Panc1 (cell line): ENCODE results near the gene SOX30. TPM values are rescaled to one million over a fixed set of nuclear protein-coding genes. Genes with fewer than 3 reads are reported as not detected.

Experiments
- ATAC-seq: fragments of 200-7000 bp; cut with Tn5 transposase; 2 replicates; pipeline ENCODE4 v1.9.1; 2020; ENCODE audit warnings: mild to moderate bottlenecking, moderate library complexity
- BruUV-seq: library from RNA; stranded (reverse); fragments of 400-500 nt; replicated peaks from 2 replicates; lab custom pipeline; 2021; lab: Mats Ljungman, UMichigan
- CTCF ChIA-PET: fragments of 300-600 bp; sonication (Branson Sonifier 250); formaldehyde crosslinking; loops from one replicate; lab custom pipeline; 2022; ENCODE audit warnings: antibody characterized with exemption; lab: Charles Lee
- POLR2A ChIA-PET: fragments of 300-600 bp; sonication (Branson Sonifier 250); formaldehyde crosslinking; loops from one replicate; lab custom pipeline; 2022; ENCODE audit warnings: antibody characterized with exemption; lab: Charles Lee
- DNase-seq: peaks from one replicate; pipeline ENCODE4 v3.0.0-alpha.2; 2010; ENCODE audit warnings: low read depth, low spot score
- H3K27ac ChIP-seq: 2 replicates; pipeline ENCODE4 v1.5.1; 2011; ENCODE audit warnings: mild to moderate bottlenecking, low read length, inconsistent platforms
- H3K27me3 ChIP-seq: fragments of 200-500 bp; sonication (Bioruptor generic); 2 replicates; pipeline ENCODE4 v1.6.0; 2014; ENCODE audit warnings: low read length, inconsistent platforms; ENCODE audit not compliant: control insufficient read depth, insufficient read depth
- H3K36me3 ChIP-seq: fragments of 200-500 bp; sonication (Bioruptor generic); 2 replicates; pipeline ENCODE4 v1.5.1; 2014; ENCODE audit warnings: inconsistent platforms, mild to moderate bottlenecking, low read length, moderate library complexity; ENCODE audit not compliant: control insufficient read depth, insufficient read depth
- H3K4me1 ChIP-seq: 2 replicates; pipeline ENCODE4 v1.5.1; 2011; ENCODE audit warnings: inconsistent platforms, mild to moderate bottlenecking, low read length, moderate library complexity; ENCODE audit not compliant: control insufficient read depth, insufficient read depth
- H3K4me3 ChIP-seq, 2 experiments: 2 replicates each; pipeline ENCODE4 v1.5.1; 2011 to 2012; ENCODE audit warnings: low read depth in 2 of 2, low read length in 2 of 2, mild to moderate bottlenecking in 2 of 2, inconsistent platforms in 1 of 2, moderate library complexity in 1 of 2
- H3K9me3 ChIP-seq: fragments of 200-500 bp; sonication (Bioruptor generic); 2 replicates; pipeline ENCODE4 v1.5.1; 2014; ENCODE audit warnings: low read depth, mild to moderate bottlenecking, inconsistent platforms, low read length, moderate library complexity; ENCODE audit not compliant: control insufficient read depth, insufficient read depth
- CTCF ChIP-seq: fragments of 450-650 bp; IDR thresholded peaks from 2 replicates; pipeline ENCODE4 v1.5.1; 2017; ENCODE audit warnings: mild to moderate bottlenecking
- POLR2AphosphoS5 ChIP-seq: IDR thresholded peaks from 2 replicates; pipeline ENCODE4 v1.6.1; 2012; ENCODE audit warnings: mild to moderate bottlenecking, low read depth, low read length, moderate library complexity
- REST ChIP-seq, 2 experiments: IDR thresholded peaks; 2 replicates each; pipeline ENCODE4 v1.6.1; 2011 to 2012; ENCODE audit warnings: low read depth in 2 of 2, control low read depth in 1 of 2, low read length in 1 of 2, mild to moderate bottlenecking in 1 of 2, moderate library complexity in 1 of 2; ENCODE audit not compliant: insufficient read depth in 1 of 2
- SIN3A ChIP-seq: IDR thresholded peaks from 2 replicates; pipeline ENCODE4 v1.6.1; 2012; ENCODE audit warnings: low read depth, mild to moderate bottlenecking, low read length, moderate library complexity, borderline replicate concordance; ENCODE audit not compliant: insufficient read depth
- TCF7L2 ChIP-seq: IDR thresholded peaks from 2 replicates; pipeline ENCODE4 v1.6.1; 2011; ENCODE audit warnings: mild to moderate bottlenecking, low read depth, low read length, inconsistent platforms
- in situ Hi-C: cut with HindIII; loops from 2 replicates; pipeline ENCODE4 v1.10.0; 2016; ENCODE audit warnings: low sequenced_read_pairs, low pct_unique_long_range_greater_than_20kb
- intact Hi-C: fragments of 100-400 bp; cut with micrococcal nuclease; formaldehyde crosslinking; loops from one replicate; pipeline ENCODE4 v1.10.0; 2022; ENCODE audit not compliant: unreplicated experiment
- total RNA-seq: library from RNA; stranded (reverse); gene quantifications from one replicate; pipeline ENCODE4 v1.2.1, GENCODE V29; 2021; ENCODE audit not compliant: unreplicated experiment

Gene SOX30
- total RNA-seq, 1 experiment from 2014 or later, result not detected

- intact Hi-C loops (no loop called here), in situ Hi-C loops (no loop called here)
- no peaks in the 10 kb centered on the region for H3K9me3 ChIP-seq
- no peaks in the 10 kb centered on the region for H3K4me1 ChIP-seq
- no peaks in the 10 kb centered on the region for H3K27me3 ChIP-seq
- ATAC-seq, result peak; percentile 35; the same call in 1 of the 2 replicates
- TF ChIP-seq SIN3A, result no peak
- no peak for TF ChIP-seq POLR2AphosphoS5
- H3K4me3 ChIP-seq, result no peak overlapping the region
- ChIA-PET POLR2A (no interaction called here), CTCF (no interaction called here)
- no peak for DNase-seq
- BruUV-seq, result no TSS peak
- H3K27ac ChIP-seq, result no peak overlapping the region
- no peaks in the 10 kb centered on the region for H3K36me3 ChIP-seq
These were observed 49.7 kb downstream of the SOX30 start for GRCh38 chr5:157602505-157602904.

GRCh38 chr5:157600252-157600651, 52.0 kb downstream of the SOX30 start:
- Histone ChIP-seq H3K4me1 (no peaks in the 10 kb centered on the region), H3K36me3 (no peaks in the 10 kb centered on the region), H3K9me3 (no peaks in the 10 kb centered on the region), H3K27me3 (no peaks in the 10 kb centered on the region), H3K4me3 (no peak overlapping the region), H3K27ac (no peak overlapping the region)
- POLR2A ChIA-PET, result no interaction called here
- intact Hi-C loops (no loop called here), in situ Hi-C loops (no loop called here)
- DNase-seq (no peak), ATAC-seq (no peak)
- no TSS peak for BruUV-seq
- TF ChIP-seq SIN3A, result no peak
- no peak for TF ChIP-seq POLR2AphosphoS5
- no peak for TF ChIP-seq TCF7L2
- CTCF ChIA-PET, result no interaction called here

- Histone ChIP-seq H3K4me1 (no peaks in the 10 kb centered on the region), H3K4me3 (no peak overlapping the region), H3K27me3 (no peaks in the 10 kb centered on the region), H3K27ac (no peak overlapping the region), H3K36me3 (no peaks in the 10 kb centered on the region), H3K9me3 (no peaks in the 10 kb centered on the region)
- ChIA-PET POLR2A (no interaction called here), CTCF (no interaction called here)
- no peak for TF ChIP-seq SIN3A
- TF ChIP-seq REST (IDR thresholded peaks at IDR 0.05; ENCODE audit: insufficient read depth in 1 of 2, low read depth in 2 of 2, low read length in 1 of 2), result no peak
- no peak for TF ChIP-seq CTCF
- no peak for ATAC-seq
- no peak for DNase-seq
- intact Hi-C loops (no loop called here), in situ Hi-C loops (no loop called here)
- BruUV-seq, result no TSS peak
These were observed 52.7 kb downstream of the SOX30 start for GRCh38 chr5:157599565-157599964.
